HepG2 (cell line): ENCODE results near the gene SIGLEC1. TPM values are rescaled to one million over a fixed set of nuclear protein-coding genes. Genes with fewer than 3 reads are reported as not detected.
A peak's percentile ranks its signal among the peaks of the same experiment; 100 is the strongest.

Experiments used
- BORCS8-MEF2B ChIP-seq: sonication (generic); formaldehyde crosslinking; IDR thresholded peaks from 2 replicates; pipeline ENCODE4 v1.8.0; 2022; ENCODE audit warnings: mild to moderate bottlenecking, missing genetic modification reagents
- TRIM24 ChIP-seq: sonication (generic); formaldehyde crosslinking; IDR thresholded peaks from 2 replicates; pipeline ENCODE4 v1.8.0; 2022; ENCODE audit warnings: mild to moderate bottlenecking, missing genetic modification reagents
- ZC3H4 ChIP-seq: sonication (generic); formaldehyde crosslinking; IDR thresholded peaks from 2 replicates; pipeline ENCODE4 v1.4.0; 2020; ENCODE audit warnings: missing genetic modification reagents, borderline replicate concordance
- ZKSCAN5 ChIP-seq: sonication (generic); formaldehyde crosslinking; IDR thresholded peaks from 2 replicates; pipeline ENCODE4 v1.5.1; 2020; ENCODE audit warnings: mild to moderate bottlenecking, missing genetic modification reagents
- polyA plus RNA-seq, 8 experiments: library from polyadenylated mRNA; depleted of rRNA in 3 of 8; stranded (reverse) in 7 of 8; unstranded in 1 of 8; fragments of >200 nt; fragmentation: Illumina TruSeq in 4 of 8; extraction: Trizol in 4 of 8; gene quantifications; 2 replicates each; pipeline versions ENCODE4 v1.2.1 to v1.2.3, GENCODE V29; 2011 to 2016; ENCODE audit warnings: low read depth in 4 of 8, missing spikeins in 1 of 8, mixed read lengths in 1 of 8; ENCODE audit not compliant: insufficient read depth in 1 of 8
- total RNA-seq, 5 experiments: library from RNA; depleted of rRNA; stranded (reverse); fragments of >200 nt; fragmentation: Illumina TruSeq; extraction: Trizol; gene quantifications; 2 replicates each; pipeline ENCODE4 v1.2.3, GENCODE V29; 2016; ENCODE audit warnings: low read depth in 1 of 5
- TF ChIP-seq, protein P1 (sequence below): sonication (generic); formaldehyde crosslinking; IDR thresholded peaks from 2 replicates; pipeline ENCODE4 v1.5.0; 2020; ENCODE audit warnings: mild to moderate bottlenecking, missing genetic modification reagents
- TF ChIP-seq, protein P2 (sequence below): sonication (generic); formaldehyde crosslinking; IDR thresholded peaks from 2 replicates; pipeline ENCODE4 v1.4.0; 2020; ENCODE audit warnings: missing genetic modification reagents
- TF ChIP-seq, protein P3 (sequence below): sonication (generic); formaldehyde crosslinking; IDR thresholded peaks from 2 replicates; pipeline ENCODE4 v1.8.0; 2022; ENCODE audit warnings: mild to moderate bottlenecking, missing genetic modification reagents; ENCODE audit not compliant: insufficient replicate concordance
- TF ChIP-seq, protein P4 (sequence below): sonication (generic); formaldehyde crosslinking; IDR thresholded peaks from 2 replicates; pipeline ENCODE4 v1.9.0; 2022; ENCODE audit warnings: missing genetic modification reagents, mild to moderate bottlenecking, borderline replicate concordance
- TF ChIP-seq, protein P5 (sequence below): sonication (generic); formaldehyde crosslinking; IDR thresholded peaks from 2 replicates; pipeline ENCODE4 v1.4.0; 2020; ENCODE audit warnings: missing genetic modification reagents, borderline replicate concordance
- TF ChIP-seq, protein P6 (sequence below): sonication (generic); formaldehyde crosslinking; IDR thresholded peaks from 2 replicates; pipeline ENCODE4 v1.4.0; 2020; ENCODE audit warnings: missing genetic modification reagents, borderline replicate concordance

Gene SIGLEC1
- total and polyA plus RNA-seq, 2 of the 13 experiments (the other 11 are each of a cell fraction or from before 2014, with no cell fraction given), result 0.01 TPM; not detected in 1

DNA sequence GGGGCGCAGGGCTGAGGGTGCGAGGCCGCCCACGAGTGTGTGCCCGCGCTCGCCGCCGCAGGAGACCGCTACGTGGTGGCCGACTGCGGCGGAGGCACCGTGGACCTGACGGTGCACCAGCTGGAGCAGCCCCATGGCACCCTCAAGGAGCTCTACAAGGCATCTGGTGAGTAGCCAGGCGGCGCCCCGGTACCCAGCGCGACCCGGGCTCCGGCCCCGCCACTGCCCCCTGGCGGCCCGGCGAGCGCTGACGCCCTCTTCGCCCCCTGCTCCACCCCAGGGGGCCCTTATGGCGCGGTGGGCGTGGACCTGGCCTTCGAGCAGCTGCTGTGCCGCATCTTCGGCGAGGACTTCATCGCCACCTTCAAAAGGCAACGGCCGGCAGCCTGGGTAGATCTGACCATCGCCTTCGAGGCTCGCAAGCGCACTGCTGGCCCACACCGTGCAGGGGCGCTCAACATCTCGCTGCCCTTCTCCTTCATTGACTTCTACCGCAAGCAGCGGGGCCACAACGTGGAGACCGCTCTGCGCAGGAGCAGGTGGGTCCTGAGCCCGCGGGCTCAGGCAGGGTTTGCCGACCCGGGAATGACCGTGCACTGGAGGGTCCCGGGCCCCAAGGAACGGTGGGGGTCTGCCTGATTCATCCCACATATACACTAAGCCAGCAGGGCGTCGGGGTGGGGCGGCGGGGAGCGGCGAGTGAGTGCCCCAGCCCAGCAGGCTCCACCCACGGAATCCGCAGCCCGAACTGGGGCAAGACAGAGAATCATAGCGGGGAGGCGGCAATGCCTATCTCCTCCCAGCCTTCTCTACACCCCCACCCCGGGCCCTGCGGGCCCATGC, 37.5 kb upstream of the SIGLEC1 start (continued):
- TF ChIP-seq, protein P1, sequence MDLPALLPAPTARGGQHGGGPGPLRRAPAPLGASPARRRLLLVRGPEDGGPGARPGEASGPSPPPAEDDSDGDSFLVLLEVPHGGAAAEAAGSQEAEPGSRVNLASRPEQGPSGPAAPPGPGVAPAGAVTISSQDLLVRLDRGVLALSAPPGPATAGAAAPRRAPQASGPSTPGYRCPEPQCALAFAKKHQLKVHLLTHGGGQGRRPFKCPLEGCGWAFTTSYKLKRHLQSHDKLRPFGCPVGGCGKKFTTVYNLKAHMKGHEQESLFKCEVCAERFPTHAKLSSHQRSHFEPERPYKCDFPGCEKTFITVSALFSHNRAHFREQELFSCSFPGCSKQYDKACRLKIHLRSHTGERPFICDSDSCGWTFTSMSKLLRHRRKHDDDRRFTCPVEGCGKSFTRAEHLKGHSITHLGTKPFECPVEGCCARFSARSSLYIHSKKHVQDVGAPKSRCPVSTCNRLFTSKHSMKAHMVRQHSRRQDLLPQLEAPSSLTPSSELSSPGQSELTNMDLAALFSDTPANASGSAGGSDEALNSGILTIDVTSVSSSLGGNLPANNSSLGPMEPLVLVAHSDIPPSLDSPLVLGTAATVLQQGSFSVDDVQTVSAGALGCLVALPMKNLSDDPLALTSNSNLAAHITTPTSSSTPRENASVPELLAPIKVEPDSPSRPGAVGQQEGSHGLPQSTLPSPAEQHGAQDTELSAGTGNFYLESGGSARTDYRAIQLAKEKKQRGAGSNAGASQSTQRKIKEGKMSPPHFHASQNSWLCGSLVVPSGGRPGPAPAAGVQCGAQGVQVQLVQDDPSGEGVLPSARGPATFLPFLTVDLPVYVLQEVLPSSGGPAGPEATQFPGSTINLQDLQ (CRISPR knock-in tag), result no peak
- TF ChIP-seq TRIM24 (CRISPR knock-in tag) (no peak), ZKSCAN5 (CRISPR knock-in tag) (no peak), BORCS8-MEF2B (CRISPR knock-in tag) (peak; percentile 73), ZC3H4 (CRISPR knock-in tag) (no peak)
- TF ChIP-seq, protein P2, sequence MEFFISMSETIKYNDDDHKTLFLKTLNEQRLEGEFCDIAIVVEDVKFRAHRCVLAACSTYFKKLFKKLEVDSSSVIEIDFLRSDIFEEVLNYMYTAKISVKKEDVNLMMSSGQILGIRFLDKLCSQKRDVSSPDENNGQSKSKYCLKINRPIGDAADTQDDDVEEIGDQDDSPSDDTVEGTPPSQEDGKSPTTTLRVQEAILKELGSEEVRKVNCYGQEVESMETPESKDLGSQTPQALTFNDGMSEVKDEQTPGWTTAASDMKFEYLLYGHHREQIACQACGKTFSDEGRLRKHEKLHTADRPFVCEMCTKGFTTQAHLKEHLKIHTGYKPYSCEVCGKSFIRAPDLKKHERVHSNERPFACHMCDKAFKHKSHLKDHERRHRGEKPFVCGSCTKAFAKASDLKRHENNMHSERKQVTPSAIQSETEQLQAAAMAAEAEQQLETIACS (CRISPR knock-in tag), result peak; percentile 59
- TF ChIP-seq, protein P3, sequence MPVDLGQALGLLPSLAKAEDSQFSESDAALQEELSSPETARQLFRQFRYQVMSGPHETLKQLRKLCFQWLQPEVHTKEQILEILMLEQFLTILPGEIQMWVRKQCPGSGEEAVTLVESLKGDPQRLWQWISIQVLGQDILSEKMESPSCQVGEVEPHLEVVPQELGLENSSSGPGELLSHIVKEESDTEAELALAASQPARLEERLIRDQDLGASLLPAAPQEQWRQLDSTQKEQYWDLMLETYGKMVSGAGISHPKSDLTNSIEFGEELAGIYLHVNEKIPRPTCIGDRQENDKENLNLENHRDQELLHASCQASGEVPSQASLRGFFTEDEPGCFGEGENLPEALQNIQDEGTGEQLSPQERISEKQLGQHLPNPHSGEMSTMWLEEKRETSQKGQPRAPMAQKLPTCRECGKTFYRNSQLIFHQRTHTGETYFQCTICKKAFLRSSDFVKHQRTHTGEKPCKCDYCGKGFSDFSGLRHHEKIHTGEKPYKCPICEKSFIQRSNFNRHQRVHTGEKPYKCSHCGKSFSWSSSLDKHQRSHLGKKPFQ, result no peak
- TF ChIP-seq, protein P4, sequence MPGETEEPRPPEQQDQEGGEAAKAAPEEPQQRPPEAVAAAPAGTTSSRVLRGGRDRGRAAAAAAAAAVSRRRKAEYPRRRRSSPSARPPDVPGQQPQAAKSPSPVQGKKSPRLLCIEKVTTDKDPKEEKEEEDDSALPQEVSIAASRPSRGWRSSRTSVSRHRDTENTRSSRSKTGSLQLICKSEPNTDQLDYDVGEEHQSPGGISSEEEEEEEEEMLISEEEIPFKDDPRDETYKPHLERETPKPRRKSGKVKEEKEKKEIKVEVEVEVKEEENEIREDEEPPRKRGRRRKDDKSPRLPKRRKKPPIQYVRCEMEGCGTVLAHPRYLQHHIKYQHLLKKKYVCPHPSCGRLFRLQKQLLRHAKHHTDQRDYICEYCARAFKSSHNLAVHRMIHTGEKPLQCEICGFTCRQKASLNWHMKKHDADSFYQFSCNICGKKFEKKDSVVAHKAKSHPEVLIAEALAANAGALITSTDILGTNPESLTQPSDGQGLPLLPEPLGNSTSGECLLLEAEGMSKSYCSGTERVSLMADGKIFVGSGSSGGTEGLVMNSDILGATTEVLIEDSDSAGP (CRISPR knock-in tag), result peak; percentile 92
- TF ChIP-seq, protein P5, sequence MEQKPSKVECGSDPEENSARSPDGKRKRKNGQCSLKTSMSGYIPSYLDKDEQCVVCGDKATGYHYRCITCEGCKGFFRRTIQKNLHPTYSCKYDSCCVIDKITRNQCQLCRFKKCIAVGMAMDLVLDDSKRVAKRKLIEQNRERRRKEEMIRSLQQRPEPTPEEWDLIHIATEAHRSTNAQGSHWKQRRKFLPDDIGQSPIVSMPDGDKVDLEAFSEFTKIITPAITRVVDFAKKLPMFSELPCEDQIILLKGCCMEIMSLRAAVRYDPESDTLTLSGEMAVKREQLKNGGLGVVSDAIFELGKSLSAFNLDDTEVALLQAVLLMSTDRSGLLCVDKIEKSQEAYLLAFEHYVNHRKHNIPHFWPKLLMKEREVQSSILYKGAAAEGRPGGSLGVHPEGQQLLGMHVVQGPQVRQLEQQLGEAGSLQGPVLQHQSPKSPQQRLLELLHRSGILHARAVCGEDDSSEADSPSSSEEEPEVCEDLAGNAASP (CRISPR knock-in tag), result peak; percentile 68; the same call in 1 of the 2 replicates
- TF ChIP-seq, protein P6, sequence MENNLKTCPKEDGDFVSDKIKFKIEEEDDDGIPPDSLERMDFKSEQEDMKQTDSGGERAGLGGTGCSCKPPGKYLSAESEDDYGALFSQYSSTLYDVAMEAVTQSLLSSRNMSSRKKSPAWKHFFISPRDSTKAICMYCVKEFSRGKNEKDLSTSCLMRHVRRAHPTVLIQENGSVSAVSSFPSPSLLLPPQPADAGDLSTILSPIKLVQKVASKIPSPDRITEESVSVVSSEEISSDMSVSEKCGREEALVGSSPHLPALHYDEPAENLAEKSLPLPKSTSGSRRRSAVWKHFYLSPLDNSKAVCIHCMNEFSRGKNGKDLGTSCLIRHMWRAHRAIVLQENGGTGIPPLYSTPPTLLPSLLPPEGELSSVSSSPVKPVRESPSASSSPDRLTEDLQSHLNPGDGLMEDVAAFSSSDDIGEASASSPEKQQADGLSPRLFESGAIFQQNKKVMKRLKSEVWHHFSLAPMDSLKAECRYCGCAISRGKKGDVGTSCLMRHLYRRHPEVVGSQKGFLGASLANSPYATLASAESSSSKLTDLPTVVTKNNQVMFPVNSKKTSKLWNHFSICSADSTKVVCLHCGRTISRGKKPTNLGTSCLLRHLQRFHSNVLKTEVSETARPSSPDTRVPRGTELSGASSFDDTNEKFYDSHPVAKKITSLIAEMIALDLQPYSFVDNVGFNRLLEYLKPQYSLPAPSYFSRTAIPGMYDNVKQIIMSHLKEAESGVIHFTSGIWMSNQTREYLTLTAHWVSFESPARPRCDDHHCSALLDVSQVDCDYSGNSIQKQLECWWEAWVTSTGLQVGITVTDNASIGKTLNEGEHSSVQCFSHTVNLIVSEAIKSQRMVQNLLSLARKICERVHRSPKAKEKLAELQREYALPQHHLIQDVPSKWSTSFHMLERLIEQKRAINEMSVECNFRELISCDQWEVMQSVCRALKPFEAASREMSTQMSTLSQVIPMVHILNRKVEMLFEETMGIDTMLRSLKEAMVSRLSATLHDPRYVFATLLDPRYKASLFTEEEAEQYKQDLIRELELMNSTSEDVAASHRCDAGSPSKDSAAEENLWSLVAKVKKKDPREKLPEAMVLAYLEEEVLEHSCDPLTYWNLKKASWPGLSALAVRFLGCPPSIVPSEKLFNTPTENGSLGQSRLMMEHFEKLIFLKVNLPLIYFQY, result peak; percentile 38; the same call in 1 of the 2 replicates
